ENCODE results near the gene LMO3. TPM values are rescaled to one million over a fixed set of nuclear protein-coding genes. Genes with fewer than 3 reads are reported as not detected.
"Not testable (repeated sequence)": the region's sequence is repeated elsewhere in the genome, so short reads cannot be mapped to it uniquely, and the experiment has no call there.

Gene LMO3
- total RNA-seq, 4 donors from 2014 or later: 49.1 to 174 (median 111) TPM

- no peaks in the 10 kb centered on the region for H3K27me3 ChIP-seq
- TF ChIP-seq POLR2A (IDR thresholded peaks at IDR 0.05) (no peak), POLR2AphosphoS5 (IDR thresholded peaks at IDR 0.05) (no peak), CTCF (IDR thresholded peaks at IDR 0.05) (no peak), EP300 (IDR thresholded peaks at IDR 0.05) (no peak)
- H3K9me3 ChIP-seq: no peaks in the 10 kb centered on the region
- ATAC-seq: no peak
- H3K4me1 ChIP-seq: no peaks in the 10 kb centered on the region
- H3K4me3 ChIP-seq: no peak overlapping the region
- no peaks in the 10 kb centered on the region for H3K36me3 ChIP-seq
- WGBS, 2 donors (ENCODE audit: low coverage in 1 of 2): 56% methylated on average over 2 of the region's 2 CpGs; no CpG with 5 or more reads in 1 of the 2 donors
- no peak overlapping the region for H3K27ac ChIP-seq
Observed at GRCh38 chr12:16542586-16542985, 63.4 kb downstream of the LMO3 start.

DNA sequence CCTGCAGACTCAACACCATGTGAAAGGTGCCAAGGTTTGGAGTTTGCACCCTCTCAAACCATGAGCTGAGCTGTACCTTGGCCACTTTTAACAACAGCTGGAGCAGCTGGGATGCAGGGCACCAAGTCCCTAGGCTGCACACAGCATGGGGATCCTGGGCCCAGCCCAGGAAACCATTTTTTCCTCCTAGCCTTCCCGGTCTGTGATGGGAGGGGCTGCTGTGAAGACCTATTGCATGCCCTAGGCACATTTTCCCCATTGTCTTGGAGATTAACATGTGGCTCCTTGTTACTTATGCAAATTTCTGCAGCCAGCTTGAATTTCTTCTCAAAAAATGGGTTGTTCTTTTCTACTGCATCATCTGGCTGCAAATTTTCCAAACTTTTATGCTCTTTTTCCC lies 68.3 kb downstream of the LMO3 start:
- H3K9me3 ChIP-seq, H3K27ac ChIP-seq, ATAC-seq, H3K36me3 ChIP-seq, H3K27me3 ChIP-seq, H3K4me3 ChIP-seq, H3K4me1 ChIP-seq: not testable (repeated sequence)
- 80% methylated on average over 1 of the region's 1 CpG; no CpG with 5 or more reads in 1 of the 2 donors for WGBS, 2 donors (ENCODE audit: low coverage in 1 of 2)

GRCh38 chr12:16531621-16532020 lies 74.3 kb downstream of the LMO3 start:
- H3K9me3 ChIP-seq: no peaks in the 10 kb centered on the region
- no peak for TF ChIP-seq POLR2AphosphoS5 (IDR thresholded peaks at IDR 0.05)
- H3K36me3 ChIP-seq: no peaks in the 10 kb centered on the region
- peaks cover 0 to 8% (median 0%) of the 10 kb centered on the region in 3 donors for H3K4me1 ChIP-seq
- no peak overlapping the region for H3K27ac ChIP-seq
- ATAC-seq: no peak
- WGBS, 2 donors (ENCODE audit: low coverage in 1 of 2): 46 to 60% methylated on average over 3 of the region's 3 CpGs
- no peak overlapping the region for H3K4me3 ChIP-seq
- H3K27me3 ChIP-seq: no peaks in the 10 kb centered on the region

DNA sequence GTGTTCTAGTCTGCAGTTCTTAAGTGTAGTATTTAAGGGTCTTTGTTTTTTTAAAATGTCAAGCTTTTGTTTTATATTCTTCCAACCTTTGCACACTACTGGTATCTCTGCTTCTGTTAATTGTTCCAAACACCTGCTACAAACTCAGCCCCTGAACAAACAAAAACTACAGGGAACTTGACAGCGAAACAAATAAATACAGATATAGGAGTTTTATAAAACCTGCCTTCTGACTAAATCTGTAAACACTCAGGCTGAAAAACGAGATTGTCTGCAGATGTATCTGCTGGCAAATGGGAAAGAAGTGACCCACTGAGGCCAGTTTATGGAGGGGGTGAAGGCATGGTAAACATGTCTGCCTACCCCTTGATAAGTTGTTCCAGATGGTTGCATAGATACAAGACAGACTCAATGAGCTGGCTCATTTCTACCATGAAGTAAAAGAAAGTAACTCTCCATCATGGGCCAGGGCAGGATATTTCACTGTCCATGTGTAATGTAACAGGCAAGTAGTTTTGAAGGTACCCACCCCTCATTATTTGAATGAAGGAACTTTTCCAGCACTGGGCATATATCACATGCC lies 75.6 kb downstream of the LMO3 start:
- Histone ChIP-seq H3K4me1 (peaks cover 0 to 14% (median 0%) of the 10 kb centered on the region in 3 donors), H3K27ac (no peak overlapping the region), H3K4me3 (no peak overlapping the region), H3K9me3 (no peaks in the 10 kb centered on the region), H3K36me3 (no peaks in the 10 kb centered on the region), H3K27me3 (no peaks in the 10 kb centered on the region)
- WGBS, 2 donors (ENCODE audit: low coverage in 1 of 2): 61 to 71% methylated on average over 2 of the region's 2 CpGs
- TF ChIP-seq CTCF (IDR thresholded peaks at IDR 0.05): no peak
- TF ChIP-seq POLR2AphosphoS5 (IDR thresholded peaks at IDR 0.05): no peak
- no peak for TF ChIP-seq EP300 (IDR thresholded peaks at IDR 0.05)
- TF ChIP-seq POLR2A (IDR thresholded peaks at IDR 0.05): no peak
- ATAC-seq: no peak

DNA sequence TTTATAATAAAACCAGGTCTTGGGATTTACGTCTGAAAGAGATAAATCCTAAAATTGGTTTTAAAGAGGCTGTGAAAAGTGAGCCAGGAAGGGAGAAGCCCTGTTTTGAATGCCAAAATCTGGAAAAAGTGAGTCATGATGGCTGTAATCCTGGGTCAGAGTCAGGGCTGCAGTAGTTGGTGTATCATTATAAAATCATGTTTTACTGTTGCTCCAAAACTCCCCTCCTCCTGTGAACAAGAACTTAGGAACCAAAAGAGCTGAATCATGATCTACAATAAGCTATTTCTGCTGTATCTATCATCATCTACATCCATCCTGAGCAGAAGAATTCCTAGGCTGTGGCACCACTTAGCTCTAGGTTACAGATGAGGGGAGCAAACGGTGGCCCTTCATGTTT lies 79.3 kb downstream of the LMO3 start:
- Histone ChIP-seq H3K36me3 (no peaks in the 10 kb centered on the region), H3K9me3 (no peaks in the 10 kb centered on the region), H3K27ac (peak overlapping the region in 3 of 4 donors; percentile 14 to 29 (median 27)), H3K27me3 (no peaks in the 10 kb centered on the region), H3K4me1 (peaks cover 0 to 14% (median 0%) of the 10 kb centered on the region in 3 donors), H3K4me3 (no peak overlapping the region)
- WGBS, 2 donors (ENCODE audit: low coverage in 1 of 2): 21 to 34% methylated on average over 2 of the region's 2 CpGs
- TF ChIP-seq POLR2AphosphoS5 (IDR thresholded peaks at IDR 0.05) (peak; percentile 36), EP300 (IDR thresholded peaks at IDR 0.05) (no peak), CTCF (IDR thresholded peaks at IDR 0.05) (no peak)
- ATAC-seq: peak; percentile 62

- no peak overlapping the region for H3K27ac ChIP-seq
- no peak for TF ChIP-seq POLR2AphosphoS5 (IDR thresholded peaks at IDR 0.05)
- no peak for TF ChIP-seq POLR2A (IDR thresholded peaks at IDR 0.05)
- TF ChIP-seq CTCF (IDR thresholded peaks at IDR 0.05): no peak
- no peak for TF ChIP-seq EP300 (IDR thresholded peaks at IDR 0.05)
- no peak for ATAC-seq
- peaks cover 0 to 14% (median 0%) of the 10 kb centered on the region in 3 donors for H3K4me1 ChIP-seq
- WGBS, 2 donors (ENCODE audit: low coverage in 1 of 2): 80 to 100% methylated on average over 1 of the region's 1 CpG
- no peaks in the 10 kb centered on the region for H3K9me3 ChIP-seq
- H3K36me3 ChIP-seq: no peaks in the 10 kb centered on the region
- H3K4me3 ChIP-seq: no peak overlapping the region
- H3K27me3 ChIP-seq: no peaks in the 10 kb centered on the region
Observed at GRCh38 chr12:16524378-16524777, 81.6 kb downstream of the LMO3 start.
